ENCODE results near the gene DNAI1.

DNA sequence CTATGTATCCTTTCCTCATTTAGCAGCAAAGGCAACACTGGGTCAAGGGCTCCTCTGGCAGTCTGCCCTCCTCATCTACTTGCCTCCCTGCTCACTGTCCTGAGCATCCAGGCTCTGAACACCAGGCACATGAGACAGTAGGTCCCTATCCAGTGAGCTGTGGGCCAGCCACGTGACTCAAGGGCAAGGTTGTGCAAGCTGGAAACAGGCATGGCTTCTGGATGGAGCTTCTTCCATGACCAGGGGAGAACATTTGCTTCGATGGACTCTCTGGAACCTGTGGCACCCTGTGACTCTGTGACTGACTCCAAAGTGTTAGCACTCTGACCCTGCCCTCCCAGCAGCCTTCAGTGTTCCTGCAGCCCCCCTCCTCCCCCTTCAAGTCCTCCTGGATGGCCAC lies 33.0 kb downstream of the DNAI1 start:
- TF ChIP-seq GATA2 (IDR thresholded peaks at IDR 0.05; ENCODE audit: low read depth, low read length) = no peak
- TF ChIP-seq GATA3 (IDR thresholded peaks at IDR 0.05; ENCODE audit: low read depth, low read length) = no peak
